Thoracic aorta (tissue), 2 donors: ENCODE data around the gene TPD52L2. TPM values are rescaled to one million over a fixed set of nuclear protein-coding genes. Genes with fewer than 3 reads are reported as not detected.

Source experiments
- ATAC-seq: fragments of 150-250 bp; one replicate; pipeline ENCODE4 v1.8.0; 2017; ENCODE audit warnings: low read depth; ENCODE audit not compliant: insufficient number of reproducible peaks, low FRiP score
- DNase-seq: peaks from one replicate; pipeline ENCODE4 v3.0.0-alpha.2; 2020; ENCODE audit warnings: low spot score
- H3K27ac ChIP-seq, 2 donors: fragments of 200-600 bp; sonication (generic); 1 replicate in 1 of 2; 2 replicates in 1 of 2; pipeline ENCODE4 v1.5.1; 2016; ENCODE audit warnings: mild to moderate bottlenecking in 2 of 2, moderate library complexity in 2 of 2
- H3K27me3 ChIP-seq: fragments of 200-600 bp; sonication (generic); replicated peaks from 2 replicates; pipeline ENCODE4 v1.6.0; 2016; ENCODE audit warnings: mild to moderate bottlenecking; ENCODE audit not compliant: insufficient read depth
- H3K36me3 ChIP-seq: fragments of 200-600 bp; sonication (generic); one replicate; pipeline ENCODE4 v1.5.1; 2016
- H3K4me1 ChIP-seq, 2 donors: fragments of 200-600 bp; sonication (generic); 1 replicate in 1 of 2; 2 replicates in 1 of 2; pipeline versions ENCODE4 v1.5.1 to v1.6.0; 2016; ENCODE audit warnings: low read depth in 2 of 2, mild to moderate bottlenecking in 1 of 2; ENCODE audit not compliant: control insufficient read depth in 1 of 2
- H3K4me3 ChIP-seq: fragments of 200-600 bp; sonication (generic); 2 replicates; pipeline ENCODE4 v1.5.1; 2016; ENCODE audit warnings: mild to moderate bottlenecking
- H3K9me3 ChIP-seq: fragments of 200-600 bp; sonication (generic); 2 replicates; pipeline ENCODE4 v1.5.1; 2016
- CTCF ChIP-seq: fragments of 200-600 bp; sonication (generic); IDR thresholded peaks from one replicate; pipeline ENCODE4 v1.5.1; 2019; ENCODE audit warnings: antibody characterized with exemption
- total RNA-seq, 2 donors: library from RNA; depleted of rRNA; stranded (reverse); fragments of >200 nt; gene quantifications; one replicate each; pipeline versions ENCODE4 v1.1.0 to v1.2.3, GENCODE V29; 2016

The TPD52L2 gene
- total RNA-seq, 2 donors from 2014 or later = 106 to 159 TPM

GRCh38 chr20:63932606-63933160 is 67.6 kb downstream of the TPD52L2 start:
- H3K4me1 ChIP-seq = no peaks in the 10 kb centered on the region

GRCh38 chr20:63933646-63934045 is 68.6 kb downstream of the TPD52L2 start:
- Histone ChIP-seq H3K4me3 (no peak overlapping the region), H3K27me3 (no peaks in the 10 kb centered on the region), H3K4me1 (no peaks in the 10 kb centered on the region), H3K27ac (no peak overlapping the region), H3K9me3 (no peaks in the 10 kb centered on the region), H3K36me3 (peaks cover 46% of the 10 kb centered on the region)
- TF ChIP-seq CTCF = no peak
- DNase-seq (no peak), ATAC-seq (no peak)

More at GRCh38 chr20:63932606-63933160, 67.6 kb downstream of the TPD52L2 start:
- Histone ChIP-seq H3K4me3 (no peak overlapping the region), H3K27ac (no peak overlapping the region), H3K36me3 (peaks cover 55% of the 10 kb centered on the region), H3K9me3 (no peaks in the 10 kb centered on the region), H3K27me3 (no peaks in the 10 kb centered on the region)
- TF ChIP-seq CTCF = no peak
- no peak for DNase-seq
- no peak for ATAC-seq

GRCh38 chr20:63934271-63935068 is 69.4 kb downstream of the TPD52L2 start:
- TF ChIP-seq CTCF = no peak
- no peaks in the 10 kb centered on the region for H3K9me3 ChIP-seq
- H3K36me3 ChIP-seq = peaks cover 38% of the 10 kb centered on the region

GRCh38 chr20:63935447-63935846 is 70.4 kb downstream of the TPD52L2 start:
- Histone ChIP-seq H3K27me3 (no peaks in the 10 kb centered on the region), H3K4me3 (no peak overlapping the region), H3K36me3 (peaks cover 35% of the 10 kb centered on the region), H3K4me1 (no peaks in the 10 kb centered on the region), H3K9me3 (no peaks in the 10 kb centered on the region), H3K27ac (no peak overlapping the region)
- no peak for DNase-seq
- no peak for TF ChIP-seq CTCF
- ATAC-seq = no peak

More at GRCh38 chr20:63934271-63935068, 69.4 kb downstream of the TPD52L2 start:
- DNase-seq (no peak), ATAC-seq (no peak)
- Histone ChIP-seq H3K4me1 (no peaks in the 10 kb centered on the region), H3K4me3 (no peak overlapping the region), H3K27me3 (no peaks in the 10 kb centered on the region), H3K27ac (no peak overlapping the region)

- TF ChIP-seq CTCF = no peak
- Histone ChIP-seq H3K4me3 (no peak overlapping the region), H3K4me1 (no peaks in the 10 kb centered on the region), H3K27ac (no peak overlapping the region), H3K9me3 (no peaks in the 10 kb centered on the region), H3K27me3 (no peaks in the 10 kb centered on the region), H3K36me3 (peaks cover 24% of the 10 kb centered on the region)
- ATAC-seq = no peak
- no peak for DNase-seq
Measured at GRCh38 chr20:63937596-63937995, 72.5 kb downstream of the TPD52L2 start.
